Measurements from ENCODE around the gene SERPINA5. TPM values are rescaled to one million over a fixed set of nuclear protein-coding genes. Genes with fewer than 3 reads are reported as not detected.
"Not testable (repeated sequence)": the region's sequence is repeated elsewhere in the genome, so short reads cannot be mapped to it uniquely, and the experiment has no call there.

Gene SERPINA5
- total RNA-seq, 1 experiment from 2014 or later: 2.2 TPM

DNA sequence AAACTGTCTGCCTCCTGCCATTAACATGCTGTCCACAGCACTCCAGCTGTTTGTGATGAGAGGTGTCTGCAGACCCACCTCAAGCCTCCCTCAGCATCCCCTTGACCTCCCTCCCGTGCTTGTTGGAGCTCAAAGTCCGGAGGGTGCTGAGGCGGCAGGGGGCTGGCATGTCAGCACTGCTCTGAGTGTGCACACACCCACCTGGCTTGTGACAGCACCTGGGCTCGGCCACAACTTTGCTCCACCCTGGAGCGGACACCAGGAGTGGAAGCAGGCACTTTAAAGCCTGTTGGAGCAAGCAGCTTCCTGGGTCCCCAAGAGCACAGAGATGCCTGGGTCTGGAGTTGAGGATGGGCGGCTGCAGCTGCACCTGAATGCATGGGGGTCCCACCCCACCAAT lies 51.9 kb downstream of the SERPINA5 start:
- CTCF ChIA-PET: interaction anchor here (1.2 kb wide), 1 partner anchor 18 kb away, joined by 7 read pairs; no protein-coding TSS in a partner anchor
- TF ChIP-seq, protein P1, sequence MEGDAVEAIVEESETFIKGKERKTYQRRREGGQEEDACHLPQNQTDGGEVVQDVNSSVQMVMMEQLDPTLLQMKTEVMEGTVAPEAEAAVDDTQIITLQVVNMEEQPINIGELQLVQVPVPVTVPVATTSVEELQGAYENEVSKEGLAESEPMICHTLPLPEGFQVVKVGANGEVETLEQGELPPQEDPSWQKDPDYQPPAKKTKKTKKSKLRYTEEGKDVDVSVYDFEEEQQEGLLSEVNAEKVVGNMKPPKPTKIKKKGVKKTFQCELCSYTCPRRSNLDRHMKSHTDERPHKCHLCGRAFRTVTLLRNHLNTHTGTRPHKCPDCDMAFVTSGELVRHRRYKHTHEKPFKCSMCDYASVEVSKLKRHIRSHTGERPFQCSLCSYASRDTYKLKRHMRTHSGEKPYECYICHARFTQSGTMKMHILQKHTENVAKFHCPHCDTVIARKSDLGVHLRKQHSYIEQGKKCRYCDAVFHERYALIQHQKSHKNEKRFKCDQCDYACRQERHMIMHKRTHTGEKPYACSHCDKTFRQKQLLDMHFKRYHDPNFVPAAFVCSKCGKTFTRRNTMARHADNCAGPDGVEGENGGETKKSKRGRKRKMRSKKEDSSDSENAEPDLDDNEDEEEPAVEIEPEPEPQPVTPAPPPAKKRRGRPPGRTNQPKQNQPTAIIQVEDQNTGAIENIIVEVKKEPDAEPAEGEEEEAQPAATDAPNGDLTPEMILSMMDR (IDR thresholded peaks at IDR 0.05; ENCODE audit: insufficient read depth in 1 of 2, low read depth in 1 of 2, low read length in 1 of 2, severe bottlenecking in 1 of 2, unreplicated experiment in 1 of 2): no peak
- Mint-ChIP-seq H3K4me3 (ENCODE audit: unreplicated experiment) (no peak overlapping the region), H3K36me3 (ENCODE audit: insufficient read depth, unreplicated experiment) (peaks cover 5% of the 10 kb centered on the region), H3K27ac (ENCODE audit: unreplicated experiment) (no peak overlapping the region), H3K9me3 (ENCODE audit: unreplicated experiment) (no peaks in the 10 kb centered on the region), H3K4me1 (ENCODE audit: low read depth, unreplicated experiment) (no peaks in the 10 kb centered on the region), H3K27me3 (ENCODE audit: insufficient read depth, unreplicated experiment) (peaks cover 6% of the 10 kb centered on the region)
- intact Hi-C loops (cut with micrococcal nuclease; ENCODE audit: unreplicated experiment): no loop called here
- Histone ChIP-seq H3K36me3 (ENCODE audit: control insufficient read depth, insufficient read depth, low read length) (no peaks in the 10 kb centered on the region), H3K4me1 (peaks cover 8% of the 10 kb centered on the region; the same call in 1 of the 2 replicates), H3K27me3 (replicated peaks; ENCODE audit: control insufficient read depth, insufficient read depth, low read length) (peaks cover 1% of the 10 kb centered on the region), H3K4me3 (ENCODE audit: low read depth, low read length) (no peak overlapping the region), H3K9me3 (no peaks in the 10 kb centered on the region)
- POLR2A ChIA-PET: no interaction called here
- BruUV-seq (replicated peaks): no TSS peak
- no peak for DNase-seq

DNA sequence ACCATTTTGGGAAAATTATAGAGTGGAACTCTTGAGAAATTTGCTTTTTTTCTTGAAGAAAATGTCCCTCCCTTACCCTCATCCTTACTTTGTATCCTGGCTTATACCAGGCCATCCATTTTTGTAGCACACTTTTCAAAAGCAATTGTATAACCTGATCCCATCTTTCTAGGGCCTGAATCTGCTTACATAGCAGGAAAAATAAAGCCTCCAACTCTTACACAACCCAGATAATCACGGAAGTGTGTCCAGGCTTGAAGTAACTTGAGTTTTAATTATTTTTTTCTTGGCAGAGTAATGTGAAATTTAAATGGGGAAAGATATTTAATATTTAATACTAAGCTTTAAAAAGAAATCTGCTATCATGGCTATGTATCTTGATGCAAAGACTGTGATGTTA lies 53.9 kb downstream of the SERPINA5 start:
- CTCF ChIA-PET: no interaction called here
- BruUV-seq (replicated peaks): no TSS peak
- H3K36me3 ChIP-seq (ENCODE audit: control insufficient read depth, insufficient read depth, low read length): no peaks in the 10 kb centered on the region
- peaks cover 8% of the 10 kb centered on the region; the same call in 1 of the 2 replicates for H3K4me1 ChIP-seq
- Mint-ChIP-seq H3K27me3 (ENCODE audit: insufficient read depth, unreplicated experiment) (peaks cover 5% of the 10 kb centered on the region), H3K4me3 (ENCODE audit: unreplicated experiment) (no peak overlapping the region), H3K27ac (ENCODE audit: unreplicated experiment) (no peak overlapping the region), H3K9me3 (ENCODE audit: unreplicated experiment) (peaks cover 9% of the 10 kb centered on the region), H3K4me1 (ENCODE audit: low read depth, unreplicated experiment) (no peaks in the 10 kb centered on the region), H3K36me3 (ENCODE audit: insufficient read depth, unreplicated experiment) (peaks cover 5% of the 10 kb centered on the region)
- H3K9me3 ChIP-seq: no peaks in the 10 kb centered on the region
- TF ChIP-seq, protein P1 (IDR thresholded peaks at IDR 0.05; ENCODE audit: insufficient read depth in 1 of 2, low read depth in 1 of 2, low read length in 1 of 2, severe bottlenecking in 1 of 2, unreplicated experiment in 1 of 2): no peak
- intact Hi-C loops (cut with micrococcal nuclease; ENCODE audit: unreplicated experiment): no loop called here
- POLR2A ChIA-PET: no interaction called here
- peaks cover 1% of the 10 kb centered on the region for H3K27me3 ChIP-seq (replicated peaks; ENCODE audit: control insufficient read depth, insufficient read depth, low read length)
- no peak for DNase-seq
- H3K4me3 ChIP-seq (ENCODE audit: low read depth, low read length): no peak overlapping the region

DNA sequence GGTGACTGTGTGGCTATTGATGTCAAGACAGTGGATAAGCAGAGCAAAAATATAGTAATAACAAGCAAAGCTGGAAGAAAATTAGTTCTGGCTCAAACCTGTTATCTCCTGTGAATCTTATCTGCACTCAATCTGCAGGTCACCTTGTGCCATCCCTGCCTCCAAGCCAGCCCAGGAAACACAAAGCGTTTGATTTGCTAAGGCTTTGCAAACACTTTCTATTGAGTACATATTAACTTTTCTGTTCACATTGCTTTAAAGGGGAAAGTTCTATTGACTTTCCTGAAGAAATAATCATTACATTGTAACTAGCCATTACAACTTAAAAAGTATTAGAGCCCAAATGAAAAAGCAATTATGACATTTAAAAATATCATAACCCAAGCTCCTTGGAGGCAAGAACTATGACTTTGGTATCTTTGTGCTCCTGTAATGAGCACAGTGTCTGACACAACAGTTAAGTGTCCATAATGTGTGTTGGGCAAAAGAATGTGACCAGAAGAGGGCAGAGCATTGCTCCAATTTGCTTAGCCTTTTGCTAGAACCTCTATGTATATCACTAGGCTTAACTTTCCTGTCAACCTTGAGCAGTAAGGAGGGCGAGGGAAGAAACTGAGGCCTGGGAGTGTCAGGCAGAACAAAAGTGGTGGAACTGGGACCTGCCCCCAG lies 55.7 kb downstream of the SERPINA5 start:
- H3K27ac Mint-ChIP-seq (ENCODE audit: unreplicated experiment): no peak overlapping the region
- intact Hi-C loops (cut with micrococcal nuclease; ENCODE audit: unreplicated experiment): loop anchor here (1.0 kb wide), 1 partner anchor 37 kb away; no protein-coding TSS in a partner anchor
- TF ChIP-seq, protein P1 (IDR thresholded peaks at IDR 0.05; ENCODE audit: insufficient read depth in 1 of 2, low read depth in 1 of 2, low read length in 1 of 2, severe bottlenecking in 1 of 2, unreplicated experiment in 1 of 2): peak in 1 of 2 experiments; percentile 58
- H3K4me3 ChIP-seq (ENCODE audit: low read depth, low read length): no peak overlapping the region
- H3K9me3 ChIP-seq: no peaks in the 10 kb centered on the region
- H3K9me3 Mint-ChIP-seq (ENCODE audit: unreplicated experiment): peaks cover 9% of the 10 kb centered on the region
- H3K4me1 ChIP-seq: peaks cover 8% of the 10 kb centered on the region; the same call in 1 of the 2 replicates
- H3K36me3 Mint-ChIP-seq (ENCODE audit: insufficient read depth, unreplicated experiment): peaks cover 5% of the 10 kb centered on the region
- no peaks in the 10 kb centered on the region for H3K4me1 Mint-ChIP-seq (ENCODE audit: low read depth, unreplicated experiment)
- DNase-seq: peak; percentile 58 to 61
- BruUV-seq (replicated peaks): no TSS peak
- peaks cover 3% of the 10 kb centered on the region for H3K27me3 Mint-ChIP-seq (ENCODE audit: insufficient read depth, unreplicated experiment)
- H3K36me3 ChIP-seq (ENCODE audit: control insufficient read depth, insufficient read depth, low read length): no peaks in the 10 kb centered on the region
- CTCF ChIA-PET: no interaction called here
- peaks cover 1% of the 10 kb centered on the region for H3K27me3 ChIP-seq (replicated peaks; ENCODE audit: control insufficient read depth, insufficient read depth, low read length)
- POLR2A ChIA-PET: no interaction called here
- no peak overlapping the region for H3K4me3 Mint-ChIP-seq (ENCODE audit: unreplicated experiment)

DNA sequence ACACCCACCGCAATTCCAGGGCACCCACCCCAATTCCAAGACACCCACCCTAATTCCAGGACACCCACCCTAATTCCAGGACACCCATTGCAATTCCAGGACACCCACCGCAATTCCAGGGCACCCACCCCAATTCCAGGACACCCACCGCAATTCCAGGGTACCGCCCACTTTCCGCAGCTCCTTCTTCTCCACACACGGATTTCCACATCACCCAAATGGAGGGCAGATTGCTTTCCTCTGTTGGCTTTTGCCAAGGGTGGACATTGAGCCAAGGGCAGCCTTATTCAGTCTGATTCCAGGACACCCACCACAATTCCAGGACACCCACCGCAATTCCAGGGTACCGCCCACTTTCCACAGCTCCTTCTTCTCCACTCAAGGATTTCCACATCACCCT lies 56.6 kb downstream of the SERPINA5 start:
- intact Hi-C loops (cut with micrococcal nuclease; ENCODE audit: unreplicated experiment): loop anchor here (1.0 kb wide), 1 partner anchor 38 kb away; no protein-coding TSS in a partner anchor

More for the DNA sequence above, 56.6 kb downstream of the SERPINA5 start:
- BruUV-seq (replicated peaks); H3K27me3 Mint-ChIP-seq (ENCODE audit: insufficient read depth, unreplicated experiment); H3K4me3 Mint-ChIP-seq (ENCODE audit: unreplicated experiment); DNase-seq; H3K4me1 Mint-ChIP-seq (ENCODE audit: low read depth, unreplicated experiment); CTCF ChIA-PET; POLR2A ChIA-PET; H3K27ac Mint-ChIP-seq (ENCODE audit: unreplicated experiment); H3K27me3 ChIP-seq (replicated peaks; ENCODE audit: control insufficient read depth, insufficient read depth, low read length); H3K36me3 Mint-ChIP-seq (ENCODE audit: insufficient read depth, unreplicated experiment); H3K4me3 ChIP-seq (ENCODE audit: low read depth, low read length); H3K4me1 ChIP-seq; H3K9me3 ChIP-seq; H3K36me3 ChIP-seq (ENCODE audit: control insufficient read depth, insufficient read depth, low read length); H3K9me3 Mint-ChIP-seq (ENCODE audit: unreplicated experiment): not testable (repeated sequence)
